HK-2 (cell line): Measurements from ENCODE around the gene LENG8.

Experiments
- DNase-seq: peaks from one replicate; pipeline ENCODE4 v3.0.0-alpha.2; 2018; ENCODE audit not compliant: unreplicated experiment

Gene LENG8

GRCh38 chr19:54422136-54422535 lies 26.9 kb upstream of the LENG8 start:
- no peak for DNase-seq

DNA sequence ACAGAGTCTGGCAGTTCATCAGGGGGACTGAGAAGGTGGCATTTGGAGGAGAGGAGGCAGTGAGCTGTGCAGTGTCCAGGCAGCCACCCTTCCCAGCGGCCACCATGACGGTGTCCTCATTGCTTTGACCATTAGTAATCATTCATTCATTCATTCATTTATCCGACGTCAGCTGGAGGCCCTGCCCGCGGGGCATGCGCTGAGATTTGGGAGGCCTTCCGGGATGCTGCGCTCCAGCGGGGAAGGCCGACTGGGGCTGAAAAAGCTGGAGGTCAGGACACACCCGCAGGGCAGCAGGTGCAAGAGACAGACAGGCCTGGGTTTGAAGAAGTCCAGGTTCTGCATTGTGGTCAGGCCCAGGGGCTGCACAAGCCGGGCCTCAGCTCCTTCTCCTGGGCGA lies 24.8 kb upstream of the LENG8 start:
- DNase-seq, result no peak

- DNase-seq, result no peak
Observed at GRCh38 chr19:54424660-54425381, 24.2 kb upstream of the LENG8 start.

GRCh38 chr19:54425382-54425723 lies 23.6 kb upstream of the LENG8 start:
- DNase-seq, result no peak

GRCh38 chr19:54426291-54426931 lies 22.6 kb upstream of the LENG8 start:
- DNase-seq, result no peak

- no peak for DNase-seq
Observed at GRCh38 chr19:54427586-54427985, 21.4 kb upstream of the LENG8 start.

GRCh38 chr19:54428323-54429175 lies 20.4 kb upstream of the LENG8 start:
- DNase-seq, result no peak

- no peak for DNase-seq
Observed at GRCh38 chr19:54429176-54429495, 19.9 kb upstream of the LENG8 start.

DNA sequence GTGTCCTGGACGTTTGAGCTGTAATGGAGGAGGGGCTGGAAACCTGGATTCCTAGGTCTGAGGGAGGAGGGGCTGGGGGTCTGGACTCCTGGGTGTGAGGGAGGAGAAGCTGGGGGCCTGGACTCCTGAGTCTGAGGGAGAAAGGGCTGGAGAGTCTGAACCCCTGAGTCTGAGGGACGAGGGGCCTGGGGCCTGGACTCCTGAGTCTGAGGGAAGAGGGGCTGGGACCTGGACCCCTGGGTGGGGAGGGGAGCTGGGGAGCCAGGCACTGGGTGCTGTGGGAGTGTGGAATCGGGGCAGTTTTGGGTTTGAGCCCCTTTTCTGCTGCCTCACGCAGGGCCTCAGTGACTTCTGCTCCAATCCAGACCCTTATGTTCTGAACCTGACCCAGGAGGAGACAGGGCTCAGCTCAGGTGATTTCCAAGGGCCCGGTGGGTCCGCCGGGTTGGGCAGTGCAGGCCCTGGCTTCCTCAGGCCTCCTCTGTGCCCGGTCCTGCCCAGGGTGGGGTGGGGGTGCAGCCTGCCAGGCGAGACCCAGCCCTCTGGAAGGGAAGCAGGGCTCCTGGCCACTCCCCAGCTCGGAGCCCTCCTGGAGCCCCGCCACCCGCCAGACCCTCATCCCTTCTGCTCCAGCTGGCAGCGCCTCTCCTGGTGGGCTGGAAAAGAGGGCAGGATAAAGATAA lies 19.3 kb upstream of the LENG8 start:
- no peak for DNase-seq

- no peak for DNase-seq
Observed at GRCh38 chr19:54430306-54431254, 18.4 kb upstream of the LENG8 start.

DNA sequence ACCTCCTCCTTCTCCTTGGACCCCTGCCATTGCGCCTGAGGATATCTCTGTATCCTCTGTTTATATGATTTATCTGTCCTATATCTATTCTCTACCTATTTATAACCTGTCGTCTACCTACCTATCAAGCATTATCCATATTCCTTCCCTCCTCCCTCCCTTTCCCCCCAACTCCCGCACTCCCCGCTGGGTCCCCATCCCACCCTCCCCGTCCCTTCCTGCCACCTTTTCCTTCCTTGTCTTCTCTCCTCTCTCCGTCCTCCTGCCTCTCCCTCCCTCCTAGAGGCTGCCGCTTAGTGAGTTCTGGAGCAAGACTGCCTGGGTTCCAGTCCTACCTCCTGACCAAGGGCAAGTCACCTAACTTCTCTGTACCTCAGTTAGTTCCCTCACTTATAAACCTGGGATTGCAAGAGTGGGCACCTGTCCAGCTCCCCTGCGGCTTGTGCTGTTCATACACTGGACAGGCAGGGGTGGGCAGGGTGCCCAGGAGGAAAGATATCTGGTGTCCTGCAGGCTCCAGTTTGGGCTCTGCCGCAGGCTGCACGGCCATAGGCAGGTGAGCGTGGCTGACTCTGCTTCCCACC lies 17.7 kb upstream of the LENG8 start:
- DNase-seq, result no peak

DNA sequence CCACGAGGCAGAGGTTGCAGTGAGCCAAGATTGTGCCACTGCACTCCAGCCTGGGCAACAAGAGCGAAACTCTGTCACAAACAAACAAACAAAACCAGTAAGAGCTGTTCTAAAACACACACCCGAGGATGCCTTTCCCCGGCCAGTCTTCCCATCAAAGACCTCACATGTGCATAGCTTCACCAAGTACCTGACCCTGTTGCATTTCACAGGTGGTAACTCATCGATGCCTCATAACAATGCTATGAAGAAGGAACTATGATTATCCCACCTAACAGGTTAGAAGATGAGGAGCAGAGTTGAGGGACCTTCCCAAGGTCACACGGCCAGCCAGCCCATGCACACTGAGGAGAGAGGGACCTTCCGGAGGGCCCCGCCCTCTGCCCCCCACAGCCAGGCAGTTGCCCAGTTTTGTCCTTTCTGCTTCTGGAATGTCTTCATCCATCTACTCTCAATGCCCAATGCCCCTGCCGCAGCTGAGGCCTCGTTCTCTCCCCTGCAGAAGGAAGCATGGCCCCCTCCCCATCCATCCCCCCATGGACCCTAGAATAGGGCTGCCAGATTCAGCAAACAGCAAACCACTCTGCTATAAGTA lies 16.8 kb upstream of the LENG8 start:
- no peak for DNase-seq

DNA sequence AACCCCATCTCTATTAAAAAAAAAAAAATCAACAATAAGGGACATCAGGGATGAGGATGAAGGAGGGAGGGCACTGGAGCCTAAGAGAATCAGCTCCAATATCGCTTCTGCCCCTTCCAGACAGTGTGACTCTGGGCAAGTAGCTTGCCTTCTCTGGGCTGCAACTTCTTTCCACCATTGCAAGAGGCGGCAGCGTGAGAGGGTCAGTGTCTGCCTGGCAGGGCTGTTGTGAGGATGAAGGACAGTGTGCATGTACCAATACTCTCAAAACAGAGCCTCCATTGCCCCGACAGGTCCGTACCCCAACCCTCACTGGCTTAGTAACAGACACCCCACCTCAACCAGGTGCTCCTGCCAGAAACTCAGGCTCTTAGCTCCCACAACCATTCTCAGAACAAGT lies 15.3 kb upstream of the LENG8 start:
- DNase-seq, result no peak

DNA sequence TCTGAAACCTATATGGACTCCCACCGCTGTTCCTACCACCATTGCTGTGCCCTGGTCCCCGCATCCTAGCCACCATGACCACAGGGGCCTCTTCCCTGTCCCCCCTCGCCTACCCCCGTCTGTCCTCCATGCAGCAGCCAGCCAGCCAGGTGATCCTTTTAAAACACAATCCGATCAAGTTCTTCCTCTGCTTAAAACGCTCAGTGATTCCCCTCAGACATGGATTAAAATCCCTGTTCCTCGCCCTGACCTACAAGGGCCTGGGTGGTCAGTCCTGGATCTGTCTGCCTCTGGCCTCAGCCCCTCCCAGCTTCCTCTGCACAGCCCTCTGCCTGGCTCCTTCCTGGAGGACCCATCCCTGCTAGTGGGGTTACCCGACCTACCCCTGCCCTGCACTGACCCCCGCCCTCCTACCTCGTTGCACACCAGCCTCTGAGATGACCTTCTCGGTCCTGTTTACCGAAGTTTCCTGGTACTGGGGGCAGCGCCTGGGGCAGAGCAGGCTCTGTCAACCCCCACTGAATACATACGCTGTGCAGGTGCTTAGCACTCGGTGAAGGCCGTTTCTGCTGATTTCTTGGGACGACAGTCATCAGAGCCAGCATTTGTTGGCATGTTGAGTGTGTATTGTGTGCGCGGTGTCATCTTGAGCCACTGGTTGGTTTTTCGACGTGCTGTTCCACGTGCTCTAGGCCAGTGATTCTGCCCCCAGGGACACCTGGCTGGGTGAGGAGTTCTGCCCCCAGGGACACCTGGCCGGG lies 14.7 kb upstream of the LENG8 start:
- no peak for DNase-seq

GRCh38 chr19:54434873-54435214 lies 14.2 kb upstream of the LENG8 start:
- DNase-seq, result no peak

DNA sequence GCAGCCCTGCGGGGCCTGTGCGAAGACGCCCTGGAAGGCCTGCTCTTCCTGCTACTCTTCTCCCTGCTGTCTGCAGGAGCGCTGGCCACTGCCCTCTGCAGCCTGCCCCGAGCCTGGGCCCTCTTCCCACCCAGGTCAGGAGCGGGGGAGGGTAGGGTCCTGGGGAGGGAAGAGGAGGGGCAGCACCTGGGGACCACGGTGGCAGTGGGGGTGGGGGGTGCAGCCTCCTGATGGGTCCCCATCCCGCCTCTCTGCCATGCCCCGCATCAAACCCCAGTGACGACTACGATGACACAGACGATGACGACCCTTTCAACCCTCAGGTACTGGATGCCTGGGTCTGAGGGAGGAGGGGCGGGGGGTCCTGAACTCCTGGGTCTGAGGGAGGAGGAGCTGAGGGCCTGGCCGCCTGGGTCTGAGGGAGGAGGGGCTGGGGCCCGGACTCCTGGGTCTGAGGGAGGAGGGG lies 13.4 kb upstream of the LENG8 start:
- no peak for DNase-seq

GRCh38 chr19:54436031-54436523 lies 12.9 kb upstream of the LENG8 start:
- no peak for DNase-seq

DNA sequence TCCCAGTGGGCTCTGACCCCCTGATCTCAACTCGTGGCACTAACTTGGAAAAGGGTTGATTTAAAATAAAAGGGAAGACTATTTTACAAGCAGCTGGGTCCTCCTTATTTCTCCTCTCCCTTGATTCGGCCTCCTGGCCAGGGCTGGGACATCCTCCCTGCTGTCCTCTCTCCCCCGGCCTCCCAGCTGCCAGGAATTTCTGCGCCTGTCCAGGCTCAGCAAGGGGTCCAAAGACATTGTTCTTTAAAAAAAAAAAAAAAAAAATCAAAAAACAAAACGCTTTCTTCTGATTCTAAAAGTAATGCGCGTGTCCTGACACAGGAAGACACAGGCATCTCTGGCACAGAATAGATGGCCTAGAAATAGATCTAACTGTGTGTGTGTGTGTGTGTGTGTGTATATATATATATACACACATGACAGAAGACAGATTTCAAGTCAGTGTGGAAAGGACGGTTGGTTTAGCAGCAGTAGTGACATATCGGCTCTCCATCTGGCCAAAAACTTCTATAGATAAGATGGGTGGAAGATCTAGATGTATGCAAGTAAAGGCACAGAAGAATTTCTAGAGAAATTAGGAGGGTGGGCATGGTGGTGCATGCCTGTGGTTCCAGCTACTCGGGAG lies 12.3 kb upstream of the LENG8 start:
- DNase-seq, result no peak

GRCh38 chr19:54439174-54439851 lies 9.7 kb upstream of the LENG8 start:
- no peak for DNase-seq
